VCaP (cell line): ENCODE measurements around the gene MS4A10.

Source experiments
- H3K27ac ChIP-seq: fragments of 450-650 bp; 2 replicates; pipeline ENCODE4 v1.5.1; 2017
- TF ChIP-seq, protein P1 (sequence below): fragments of 450-650 bp; conservative IDR thresholded peaks from 2 replicates; pipeline ENCODE4 v1.5.1; 2017; ENCODE audit warnings: mild to moderate bottlenecking, moderate library complexity

The MS4A10 gene

GRCh38 chr11:60748225-60748624 lies 36.9 kb upstream of the MS4A10 start:
- TF ChIP-seq, protein P1, sequence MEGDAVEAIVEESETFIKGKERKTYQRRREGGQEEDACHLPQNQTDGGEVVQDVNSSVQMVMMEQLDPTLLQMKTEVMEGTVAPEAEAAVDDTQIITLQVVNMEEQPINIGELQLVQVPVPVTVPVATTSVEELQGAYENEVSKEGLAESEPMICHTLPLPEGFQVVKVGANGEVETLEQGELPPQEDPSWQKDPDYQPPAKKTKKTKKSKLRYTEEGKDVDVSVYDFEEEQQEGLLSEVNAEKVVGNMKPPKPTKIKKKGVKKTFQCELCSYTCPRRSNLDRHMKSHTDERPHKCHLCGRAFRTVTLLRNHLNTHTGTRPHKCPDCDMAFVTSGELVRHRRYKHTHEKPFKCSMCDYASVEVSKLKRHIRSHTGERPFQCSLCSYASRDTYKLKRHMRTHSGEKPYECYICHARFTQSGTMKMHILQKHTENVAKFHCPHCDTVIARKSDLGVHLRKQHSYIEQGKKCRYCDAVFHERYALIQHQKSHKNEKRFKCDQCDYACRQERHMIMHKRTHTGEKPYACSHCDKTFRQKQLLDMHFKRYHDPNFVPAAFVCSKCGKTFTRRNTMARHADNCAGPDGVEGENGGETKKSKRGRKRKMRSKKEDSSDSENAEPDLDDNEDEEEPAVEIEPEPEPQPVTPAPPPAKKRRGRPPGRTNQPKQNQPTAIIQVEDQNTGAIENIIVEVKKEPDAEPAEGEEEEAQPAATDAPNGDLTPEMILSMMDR, result no peak
- H3K27ac ChIP-seq, result no peak overlapping the region

DNA sequence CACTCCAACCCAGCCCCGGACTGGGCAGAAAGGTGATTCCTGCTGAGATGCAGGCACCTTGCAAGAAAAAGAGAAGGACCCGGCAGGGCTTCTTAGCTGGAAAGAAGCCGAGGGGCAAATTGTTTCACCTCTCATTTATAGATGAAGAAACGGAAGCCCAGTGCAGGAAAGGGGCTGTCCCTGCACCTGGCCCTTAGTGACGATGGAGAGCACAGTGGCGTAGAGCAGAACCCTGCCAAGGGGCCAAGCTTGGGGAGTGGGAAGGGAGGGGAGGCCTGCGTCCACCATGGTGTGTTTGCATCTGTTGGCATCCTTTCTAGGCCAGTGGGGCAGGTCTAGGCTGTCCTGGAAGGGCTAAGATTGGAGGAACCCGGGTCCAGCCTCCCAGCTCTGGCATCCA lies 36.3 kb upstream of the MS4A10 start:
- TF ChIP-seq, protein P1, result no peak
- H3K27ac ChIP-seq, result no peak overlapping the region

- TF ChIP-seq, protein P1, result no peak
These were observed 34.2 kb upstream of the MS4A10 start for GRCh38 chr11:60750911-60751310.

DNA sequence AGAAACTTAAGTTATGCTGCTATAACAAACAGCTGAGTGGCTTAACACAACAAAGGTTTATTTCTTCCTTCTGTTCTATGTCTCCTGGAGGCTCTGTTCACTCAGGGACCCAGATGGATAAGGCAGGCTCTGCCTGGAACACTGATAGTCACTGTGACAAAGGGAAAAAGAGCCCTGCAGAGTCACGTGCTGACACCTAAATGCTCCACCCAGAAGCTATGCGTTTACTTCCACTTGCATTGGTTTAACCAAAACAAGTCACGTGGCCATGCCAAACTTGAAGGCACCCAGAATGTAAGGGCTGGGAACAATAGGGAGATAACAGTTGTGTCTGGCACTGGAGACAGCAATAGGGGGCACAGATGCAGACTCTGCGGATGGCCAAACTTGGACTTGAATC lies 31.8 kb upstream of the MS4A10 start:
- TF ChIP-seq, protein P1, result no peak
- no peak overlapping the region for H3K27ac ChIP-seq

More at GRCh38 chr11:60750911-60751310, 34.2 kb upstream of the MS4A10 start:
- H3K27ac ChIP-seq, result no peak overlapping the region

GRCh38 chr11:60754887-60755286 lies 30.2 kb upstream of the MS4A10 start:
- no peak overlapping the region for H3K27ac ChIP-seq
- TF ChIP-seq, protein P1, result no peak

GRCh38 chr11:60756307-60757032 lies 28.7 kb upstream of the MS4A10 start, which contains the start of gene MS4A15:
Gene MS4A15, plus strand, starts transcription at chr11:60756867. Its CDS starts 6,867 bp downstream, at chr11:60763734.
- peak within 1 kb of the TSS; percentile 35 for H3K27ac ChIP-seq
- TF ChIP-seq, protein P1, result peak; percentile 69

DNA sequence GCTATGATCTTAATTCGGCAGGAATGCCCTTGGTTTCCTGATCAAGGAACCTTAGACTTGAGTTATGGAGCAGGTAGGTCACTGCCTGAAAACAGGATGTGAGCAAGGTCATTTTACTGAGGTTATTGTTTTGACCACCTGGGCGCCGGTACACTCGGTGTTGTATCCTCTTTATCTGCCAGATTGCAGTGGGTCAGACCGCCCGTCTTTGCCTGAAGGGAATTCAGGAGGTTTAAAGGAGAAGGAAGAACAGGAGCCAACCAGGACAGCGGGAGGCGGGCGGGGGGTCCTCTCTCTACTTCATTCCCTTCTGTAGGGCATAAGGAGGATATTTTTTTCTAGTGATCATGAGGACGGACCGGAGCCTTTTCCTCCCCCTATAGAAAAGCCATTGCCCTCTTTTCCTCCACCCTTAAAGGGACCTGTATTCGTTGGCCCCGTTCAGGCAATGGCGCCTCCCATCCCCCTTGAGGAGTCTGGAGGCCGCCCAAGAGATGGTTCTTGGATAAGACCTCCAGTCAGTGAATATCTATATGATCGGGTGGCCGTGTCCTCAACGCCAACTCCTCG lies 27.8 kb upstream of the MS4A10 start:
- no peak overlapping the region; the same call in 1 of the 2 replicates for H3K27ac ChIP-seq
- TF ChIP-seq, protein P1, result no peak

DNA sequence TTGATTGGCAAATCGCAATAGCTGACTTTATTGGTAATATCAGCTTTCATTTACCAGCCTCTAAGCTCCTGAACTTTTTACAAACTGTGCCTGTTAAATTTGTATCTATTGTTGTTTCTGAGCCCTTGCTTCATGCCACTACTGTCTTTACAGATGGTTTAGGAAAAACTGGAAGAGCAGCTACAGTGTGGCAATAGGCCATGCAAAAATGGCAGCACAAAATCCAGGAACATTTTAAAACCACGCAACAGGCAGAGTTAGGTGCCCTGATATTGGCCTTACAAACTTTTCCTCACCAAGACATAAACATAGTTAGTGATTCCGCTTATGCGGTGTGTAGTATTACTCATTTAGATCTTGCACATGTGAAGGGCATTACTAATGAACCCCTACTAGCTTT lies 26.5 kb upstream of the MS4A10 start:
- peak overlapping the region; percentile 35; the same call in 1 of the 2 replicates for H3K27ac ChIP-seq

DNA sequence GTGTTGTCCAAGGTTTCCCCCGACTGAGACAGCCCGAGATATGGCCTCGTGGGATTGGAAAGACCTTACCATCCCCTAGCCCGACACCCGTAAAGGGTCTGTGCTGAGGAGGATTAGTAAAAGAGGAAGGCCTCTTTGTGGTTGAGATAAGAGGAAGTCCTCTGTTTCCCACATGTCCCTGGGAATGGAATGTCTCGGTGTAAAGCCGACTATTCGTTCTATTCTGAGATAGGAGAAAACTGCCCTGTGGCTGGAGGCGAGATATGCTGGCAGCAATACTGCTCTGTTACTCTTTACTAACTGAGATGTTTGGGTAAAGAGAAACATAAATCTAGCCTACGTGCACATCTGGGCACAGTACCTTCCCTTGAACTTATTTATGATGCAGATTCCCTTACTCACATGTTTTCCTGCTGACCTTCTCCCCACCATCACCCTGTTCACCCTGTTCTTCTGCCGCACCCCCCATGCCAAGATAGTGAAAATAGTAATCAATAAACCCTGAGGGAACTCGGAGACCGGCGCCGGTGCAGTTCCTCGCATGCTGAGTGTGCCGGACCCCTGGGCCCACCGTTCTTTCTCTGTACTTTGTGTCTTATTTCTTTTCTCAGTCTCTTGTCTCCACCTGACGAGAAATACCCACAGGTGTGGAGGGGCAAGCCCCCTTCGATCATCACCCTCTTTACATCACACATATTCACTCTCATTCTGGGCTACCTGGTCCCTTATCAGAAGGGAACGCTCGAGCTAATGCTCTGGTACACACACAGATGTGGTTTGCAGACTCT lies 25.5 kb upstream of the MS4A10 start:
- peak overlapping the region; percentile 35; the same call in 1 of the 2 replicates for H3K27ac ChIP-seq
